Astrocyte (in vitro differentiated cells and primary cell): Measurements from ENCODE around the gene SURF4.
"Not testable (repeated sequence)": the region's sequence is repeated elsewhere in the genome, so short reads cannot be mapped to it uniquely, and the experiment has no call there.

Source experiments
- CTCF ChIP-seq: IDR thresholded peaks from 2 replicates; pipeline ENCODE4 v1.5.1; 2011; ENCODE audit warnings: low read depth, mild to moderate bottlenecking, inconsistent platforms, low read length, moderate library complexity; ENCODE audit not compliant: insufficient read depth
- EZH2 ChIP-seq: IDR thresholded peaks from 2 replicates; pipeline ENCODE4 v1.6.1; 2012; ENCODE audit warnings: mild to moderate bottlenecking, low read length, inconsistent platforms; ENCODE audit not compliant: insufficient read depth

GRCh38 chr9:133391449-133391848 lies 15.6 kb upstream of the SURF4 start:
- TF ChIP-seq CTCF, EZH2: not testable (repeated sequence)
